K562 (cell line): ENCODE measurements around the gene LHX3. TPM values are rescaled to one million over a fixed set of nuclear protein-coding genes. Genes with fewer than 3 reads are reported as not detected.

Source experiments
- ATAC-seq: fragments of 200-7000 bp; cut with Tn5 transposase; 3 replicates; pipeline ENCODE4 v1.9.1; 2020; ENCODE audit warnings: moderate library complexity
- BruUV-seq: library from RNA; stranded (reverse); fragments of 400-500 nt; replicated peaks from 2 replicates; lab custom pipeline; 2021; lab: Mats Ljungman, UMichigan
- CTCF ChIA-PET: fragments of 300-600 bp; formaldehyde crosslinking; extraction: SDS; loops from one replicate; lab custom pipeline; 2021; ENCODE audit warnings: low intra/inter-chr PET ratio; lab: Yijun Ruan, JAX
- POLR2A ChIA-PET: fragments of 300-600, 350-650 bp; sonication (Branson Sonifier 250); formaldehyde crosslinking; extraction: SDS; loops from one replicate; lab custom pipeline; 2021; ENCODE audit warnings: antibody characterized with exemption, inconsistent platforms; lab: Yijun Ruan, JAX
- DNase-seq, 4 experiments: peaks; one replicate each; pipeline versions ENCODE4 v3.0.0 to v3.0.0-alpha.2; 2011 to 2018; ENCODE audit warnings: low spot score in 3 of 4, mixed read lengths in 3 of 4; ENCODE audit errors: extremely low read depth in 1 of 4
- FAIRE-seq: peaks from 2 replicates; lab custom pipeline; 2011; peaks lifted over from hg19 to GRCh38; lab: Jason Lieb, UNC
- H2AFZ ChIP-seq: 2 replicates; pipeline ENCODE4 v1.6.0; 2011; ENCODE audit warnings: low read depth, low read length, control low read depth, inconsistent platforms
- H3K27ac ChIP-seq: fragments of 200-600 bp; 3 replicates; pipeline ENCODE4 v1.8.0; 2011; ENCODE audit warnings: low read depth, mild to moderate bottlenecking, control low read depth, inconsistent platforms, low read length, moderate library complexity, mixed read lengths; ENCODE audit errors: extremely low read depth
- H3K27me3 ChIP-seq, 2 experiments: fragments of 300-600 bp in 1 of 2; 2 replicates in 1 of 2; 3 replicates in 1 of 2; pipeline versions ENCODE4 v1.6.0 to v1.8.0; 2011; ENCODE audit warnings: inconsistent platforms in 2 of 2, low read length in 2 of 2, mild to moderate bottlenecking in 1 of 2, mixed read lengths in 1 of 2, moderate library complexity in 1 of 2; ENCODE audit not compliant: control insufficient read depth in 2 of 2, insufficient read depth in 2 of 2
- H3K36me3 ChIP-seq: fragments of 300-600 bp; 3 replicates; pipeline ENCODE4 v1.8.0; 2011; ENCODE audit warnings: mild to moderate bottlenecking, low read length, inconsistent platforms; ENCODE audit not compliant: control insufficient read depth, insufficient read depth
- H3K4me1 ChIP-seq, 2 experiments: fragments of 200-600 bp in 1 of 2; replicated peaks in 1 of 2; 2 replicates in 1 of 2; 3 replicates in 1 of 2; pipeline versions ENCODE4 v1.5.1 to v1.8.0; 2011; ENCODE audit warnings: inconsistent platforms in 2 of 2, low read length in 2 of 2, mild to moderate bottlenecking in 1 of 2, mixed read lengths in 1 of 2, moderate library complexity in 1 of 2; ENCODE audit not compliant: control insufficient read depth in 2 of 2, insufficient read depth in 2 of 2
- H3K4me2 ChIP-seq: 2 replicates; pipeline ENCODE4 v1.6.1; 2011; ENCODE audit warnings: low read length, control low read depth, inconsistent platforms, mixed read lengths; ENCODE audit not compliant: insufficient read depth
- H3K4me3 ChIP-seq: fragments of 200-600 bp; sonication (generic), shearing (Covaris generic); 2 replicates; pipeline ENCODE4 v1.5.1; 2016; ENCODE audit warnings: control low read depth, inconsistent platforms
- H3K79me2 ChIP-seq: fragments of 200-600 bp; 3 replicates; pipeline ENCODE4 v1.8.0; 2011; ENCODE audit warnings: low read length, inconsistent platforms; ENCODE audit not compliant: control insufficient read depth, insufficient read depth
- H3K9ac ChIP-seq, 2 experiments: 2 replicates each; pipeline versions ENCODE4 v1.6.0 to v1.6.1; 2011; ENCODE audit warnings: low read depth in 2 of 2, low read length in 2 of 2, control low read depth in 1 of 2, inconsistent platforms in 1 of 2, mild to moderate bottlenecking in 1 of 2, mixed read lengths in 1 of 2; ENCODE audit not compliant: insufficient read depth in 1 of 2
- H3K9me1 ChIP-seq: one replicate; pipeline ENCODE4 v1.6.0; 2011; ENCODE audit warnings: inconsistent platforms, mild to moderate bottlenecking, low read length, moderate library complexity; ENCODE audit not compliant: control insufficient read depth, insufficient read depth
- H3K9me3 ChIP-seq: replicated peaks from 2 replicates; pipeline ENCODE4 v1.5.1; 2011; ENCODE audit warnings: low read depth, low read length, inconsistent platforms; ENCODE audit not compliant: control insufficient read depth, insufficient read depth
- H4K20me1 ChIP-seq: replicated peaks from 2 replicates; pipeline ENCODE4 v1.6.1; 2011; ENCODE audit warnings: low read length, inconsistent platforms, mixed read lengths; ENCODE audit not compliant: control insufficient read depth, insufficient read depth
- ATF1 ChIP-seq, 2 experiments: fragments of 450-650 bp in 1 of 2; IDR thresholded peaks; 2 replicates each; pipeline ENCODE4 v1.6.1; 2016; ENCODE audit warnings: missing compliant biosample characterization in 1 of 2, missing genetic modification characterization in 1 of 2
- L3MBTL2 ChIP-seq: fragments of 450-650 bp; IDR thresholded peaks from 2 replicates; pipeline ENCODE4 v1.6.1; 2016; ENCODE audit warnings: mild to moderate bottlenecking, moderate library complexity
- POLR2H ChIP-seq: IDR thresholded peaks from 2 replicates; pipeline ENCODE4 v1.6.1; 2016; ENCODE audit warnings: missing genetic modification characterization, low read depth, mild to moderate bottlenecking, control low read depth, missing compliant biosample characterization, moderate library complexity
- POU5F1 ChIP-seq: fragments of 150-350 bp; IDR thresholded peaks from 2 replicates; pipeline ENCODE4 v1.6.1; 2014; ENCODE audit warnings: borderline replicate concordance, low read length, low read depth, mild to moderate bottlenecking; ENCODE audit not compliant: partially characterized antibody
- SOX6 ChIP-seq: fragments of 450-650 bp; IDR thresholded peaks from 2 replicates; pipeline ENCODE4 v1.6.1; 2014; ENCODE audit warnings: mild to moderate bottlenecking
- SRSF9 ChIP-seq: fragments of 200-400 bp; formaldehyde crosslinking; IDR thresholded peaks from 2 replicates; pipeline ENCODE4 v1.6.1; 2017; ENCODE audit warnings: low read depth, low read length, borderline replicate concordance
- TOE1 ChIP-seq, 2 experiments: fragments of 450-650 bp in 1 of 2; sonication (generic) in 1 of 2; formaldehyde crosslinking in 1 of 2; IDR thresholded peaks; 2 replicates each; pipeline versions ENCODE4 v1.7.1 to v1.8.0; 2016 to 2022; ENCODE audit warnings: borderline replicate concordance in 2 of 2, mild to moderate bottlenecking in 2 of 2, antibody characterized with exemption in 1 of 2, inconsistent platforms in 1 of 2, low read depth in 1 of 2, missing genetic modification reagents in 1 of 2, moderate library complexity in 1 of 2
- ZNF699 ChIP-seq: fragments of 250-450 bp; sonication (Bioruptor Pico); IDR thresholded peaks from 2 replicates; pipeline ENCODE4 v1.8.0; 2021; ENCODE audit warnings: mild to moderate bottlenecking, moderate library complexity; ENCODE audit not compliant: insufficient replicate concordance
- WGBS: fragments of 100-300 bp; shearing (Covaris generic); methylation state at CpG from one replicate; pipeline ENCODE4 v1.1.6; 2016; ENCODE audit warnings: low coverage, mixed read lengths; ENCODE audit not compliant: insufficient coverage; ENCODE audit errors: missing lambda C conversion rate; 5-methylcytosine and 5-hydroxymethylcytosine counted together
- in situ Hi-C: fragments of 300-500 bp; cut with MboI; formaldehyde crosslinking; loops from 4 replicates; pipeline ENCODE4 v1.15.0; 2018; ENCODE audit warnings: inconsistent platforms, mixed read lengths
- intact Hi-C: fragments of 100-400 bp; cut with micrococcal nuclease; formaldehyde crosslinking; loops from 2 replicates; pipeline ENCODE4 v1.14.2; 2022
- polyA plus RNA-seq, 8 experiments: library from polyadenylated mRNA; depleted of rRNA in 4 of 8; stranded (reverse) in 5 of 8; unstranded in 3 of 8; fragments of >200 nt; fragmentation: Nextera tagmentation in 2 of 8; fragmentation: Illumina TruSeq in 1 of 8; extraction: Ambion mirVana in 2 of 8; extraction: Trizol in 1 of 8; gene quantifications; 2 replicates each; pipeline versions ENCODE4 v1.2.1 to v1.2.3, GENCODE V29; 2011 to 2014; ENCODE audit warnings: inconsistent platforms in 1 of 8, missing spikeins in 1 of 8
- total RNA-seq, 7 experiments: library from RNA; depleted of rRNA in 6 of 7; stranded (reverse); fragments of >200 nt in 6 of 7; fragmentation: Illumina TruSeq in 2 of 7; extraction: Trizol in 2 of 7; gene quantifications; 2 replicates each; pipeline versions ENCODE4 v1.2.1 to v1.2.3, GENCODE V29; 2011 to 2021; ENCODE audit warnings: low replicate concordance in 1 of 7
- TF ChIP-seq, protein P1 (sequence below): IDR thresholded peaks from 2 replicates; pipeline ENCODE4 v1.6.1; 2011; ENCODE audit not compliant: insufficient read length; ENCODE audit errors: extremely low read depth
- TF ChIP-seq, protein P2 (sequence below): sonication (generic); formaldehyde crosslinking; IDR thresholded peaks from 2 replicates; pipeline ENCODE4 v1.8.0; 2022; ENCODE audit warnings: mild to moderate bottlenecking, missing genetic modification reagents, borderline replicate concordance
- TF ChIP-seq, protein P3 (sequence below), 3 experiments: fragments of 200-800 bp in 1 of 3; fragments of 250-450 bp in 1 of 3; fragments of 450-650 bp in 1 of 3; sonication (Bioruptor Pico) in 1 of 3; sonication (Bioruptor generic) in 1 of 3; formaldehyde crosslinking in 1 of 3; IDR thresholded peaks; 2 replicates each; pipeline versions ENCODE4 v1.6.1 to v1.8.0; 2016 to 2022; ENCODE audit warnings: mild to moderate bottlenecking in 2 of 3, missing genetic modification characterization in 2 of 3, missing compliant biosample characterization in 1 of 3, moderate library complexity in 1 of 3

The LHX3 gene
- total and polyA plus RNA-seq, 9 of the 15 experiments (the other 6 are each of a cell fraction or from before 2014, with no cell fraction given) = 0.09 TPM; not detected in 8

DNA sequence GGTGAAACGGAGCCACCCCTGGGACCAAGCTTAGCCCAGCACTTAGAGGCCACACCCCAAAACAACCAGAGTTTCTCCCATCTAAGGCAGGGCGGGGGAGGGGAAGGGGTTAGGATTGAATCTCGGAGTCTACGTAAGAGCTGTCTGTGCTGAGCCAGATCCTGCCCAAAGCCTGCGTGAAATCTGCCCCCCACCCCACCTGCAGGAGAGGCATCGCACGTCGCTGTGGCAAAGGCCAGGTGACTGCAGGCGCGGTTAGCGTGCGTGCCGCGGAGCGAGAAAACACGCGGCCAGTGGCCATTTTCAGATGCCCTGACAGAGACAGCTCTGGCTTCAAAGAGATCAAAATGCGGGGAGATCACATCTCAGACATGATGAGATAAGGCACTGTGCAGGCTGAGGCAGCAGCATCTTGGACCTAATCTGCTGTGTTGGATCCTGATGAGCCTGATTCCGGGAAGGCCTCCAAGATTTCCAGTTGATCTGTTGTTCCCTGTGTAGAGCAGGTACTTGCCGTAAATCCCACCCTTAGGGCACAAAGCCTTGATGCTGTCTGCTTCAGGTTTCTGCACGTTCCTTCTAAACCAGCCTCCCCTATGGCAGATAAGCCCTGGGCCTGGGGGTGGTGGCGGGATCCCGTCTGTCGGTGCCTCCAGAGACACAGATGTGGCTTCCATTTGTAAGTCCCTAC is 43.2 kb upstream of the LHX3 start:
- Histone ChIP-seq H3K4me2 (no peak overlapping the region), H3K36me3 (peaks cover 10% of the 10 kb centered on the region; the same call in 2 of the 3 replicates), H3K4me3 (no peak overlapping the region), H2AFZ (no peak overlapping the region), H3K9me3 (no peaks in the 10 kb centered on the region), H4K20me1 (peaks cover 13% of the 10 kb centered on the region; the same call in 1 of the 2 replicates), H3K4me1 (peaks cover 22 to 59% of the 10 kb centered on the region in 2 experiments), H3K27me3 (peaks cover 11 to 56% of the 10 kb centered on the region in 2 experiments; a peak in 4 of 5 replicates), H3K79me2 (peaks cover 23% of the 10 kb centered on the region), H3K9ac (peak overlapping the region in 1 of 2 experiments; percentile 24; a peak in 1 of 4 replicates), H3K27ac (no peak overlapping the region), H3K9me1 (no peaks in the 10 kb centered on the region)
- ChIA-PET CTCF (no interaction called here), POLR2A (interaction anchor here (0.6 to 1.2 kb wide), 3 partner anchors 10 to 30 kb away, joined by 3 to 5 read pairs (median 3); no protein-coding TSS in a partner anchor)
- ATAC-seq (no peak), FAIRE-seq (no peak), DNase-seq (no peak)
- in situ Hi-C loops (no loop called here), intact Hi-C loops (no loop called here)
- no TSS peak for BruUV-seq
- 31% methylated on average over 21 of the region's 24 CpGs for WGBS
- no peak for TF ChIP-seq ATF1 (CRISPR knock-in tag; IDR thresholded peaks at IDR 0.05)
- peak; percentile 23; the same call in 1 of the 2 replicates for TF ChIP-seq ATF1 (tag; IDR thresholded peaks at IDR 0.05)
- TF ChIP-seq, protein P1, sequence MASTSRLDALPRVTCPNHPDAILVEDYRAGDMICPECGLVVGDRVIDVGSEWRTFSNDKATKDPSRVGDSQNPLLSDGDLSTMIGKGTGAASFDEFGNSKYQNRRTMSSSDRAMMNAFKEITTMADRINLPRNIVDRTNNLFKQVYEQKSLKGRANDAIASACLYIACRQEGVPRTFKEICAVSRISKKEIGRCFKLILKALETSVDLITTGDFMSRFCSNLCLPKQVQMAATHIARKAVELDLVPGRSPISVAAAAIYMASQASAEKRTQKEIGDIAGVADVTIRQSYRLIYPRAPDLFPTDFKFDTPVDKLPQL = no peak
- peak; percentile 31; the same call in 1 of the 2 replicates for TF ChIP-seq L3MBTL2
- no peak for TF ChIP-seq SOX6
- TF ChIP-seq, protein P2, sequence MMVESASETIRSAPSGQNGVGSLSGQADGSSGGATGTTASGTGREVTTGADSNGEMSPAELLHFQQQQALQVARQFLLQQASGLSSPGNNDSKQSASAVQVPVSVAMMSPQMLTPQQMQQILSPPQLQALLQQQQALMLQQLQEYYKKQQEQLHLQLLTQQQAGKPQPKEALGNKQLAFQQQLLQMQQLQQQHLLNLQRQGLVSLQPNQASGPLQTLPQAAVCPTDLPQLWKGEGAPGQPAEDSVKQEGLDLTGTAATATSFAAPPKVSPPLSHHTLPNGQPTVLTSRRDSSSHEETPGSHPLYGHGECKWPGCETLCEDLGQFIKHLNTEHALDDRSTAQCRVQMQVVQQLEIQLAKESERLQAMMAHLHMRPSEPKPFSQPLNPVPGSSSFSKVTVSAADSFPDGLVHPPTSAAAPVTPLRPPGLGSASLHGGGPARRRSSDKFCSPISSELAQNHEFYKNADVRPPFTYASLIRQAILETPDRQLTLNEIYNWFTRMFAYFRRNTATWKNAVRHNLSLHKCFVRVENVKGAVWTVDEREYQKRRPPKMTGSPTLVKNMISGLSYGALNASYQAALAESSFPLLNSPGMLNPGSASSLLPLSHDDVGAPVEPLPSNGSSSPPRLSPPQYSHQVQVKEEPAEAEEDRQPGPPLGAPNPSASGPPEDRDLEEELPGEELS (CRISPR knock-in tag) = no peak
- TF ChIP-seq, protein P3, sequence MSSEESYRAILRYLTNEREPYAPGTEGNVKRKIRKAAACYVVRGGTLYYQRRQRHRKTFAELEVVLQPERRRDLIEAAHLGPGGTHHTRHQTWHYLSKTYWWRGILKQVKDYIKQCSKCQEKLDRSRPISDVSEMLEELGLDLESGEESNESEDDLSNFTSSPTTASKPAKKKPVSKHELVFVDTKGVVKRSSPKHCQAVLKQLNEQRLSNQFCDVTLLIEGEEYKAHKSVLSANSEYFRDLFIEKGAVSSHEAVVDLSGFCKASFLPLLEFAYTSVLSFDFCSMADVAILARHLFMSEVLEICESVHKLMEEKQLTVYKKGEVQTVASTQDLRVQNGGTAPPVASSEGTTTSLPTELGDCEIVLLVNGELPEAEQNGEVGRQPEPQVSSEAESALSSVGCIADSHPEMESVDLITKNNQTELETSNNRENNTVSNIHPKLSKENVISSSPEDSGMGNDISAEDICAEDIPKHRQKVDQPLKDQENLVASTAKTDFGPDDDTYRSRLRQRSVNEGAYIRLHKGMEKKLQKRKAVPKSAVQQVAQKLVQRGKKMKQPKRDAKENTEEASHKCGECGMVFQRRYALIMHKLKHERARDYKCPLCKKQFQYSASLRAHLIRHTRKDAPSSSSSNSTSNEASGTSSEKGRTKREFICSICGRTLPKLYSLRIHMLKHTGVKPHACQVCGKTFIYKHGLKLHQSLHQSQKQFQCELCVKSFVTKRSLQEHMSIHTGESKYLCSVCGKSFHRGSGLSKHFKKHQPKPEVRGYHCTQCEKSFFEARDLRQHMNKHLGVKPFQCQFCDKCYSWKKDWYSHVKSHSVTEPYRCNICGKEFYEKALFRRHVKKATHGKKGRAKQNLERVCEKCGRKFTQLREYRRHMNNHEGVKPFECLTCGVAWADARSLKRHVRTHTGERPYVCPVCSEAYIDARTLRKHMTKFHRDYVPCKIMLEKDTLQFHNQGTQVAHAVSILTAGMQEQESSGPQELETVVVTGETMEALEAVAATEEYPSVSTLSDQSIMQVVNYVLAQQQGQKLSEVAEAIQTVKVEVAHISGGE (CRISPR knock-in tag; IDR thresholded peaks at IDR 0.05) = no peak
- no peak for TF ChIP-seq SRSF9
- TF ChIP-seq ZNF699 (CRISPR knock-in tag) = no peak
- TF ChIP-seq POLR2H (tag) = no peak
- TF ChIP-seq TOE1 (IDR thresholded peaks at IDR 0.05; ENCODE audit: borderline replicate concordance) = no peak
- no peak for TF ChIP-seq TOE1 (CRISPR knock-in tag; IDR thresholded peaks at IDR 0.05; ENCODE audit: borderline replicate concordance, low read depth)
- TF ChIP-seq POU5F1 = no peak
